Uterus (tissue), 2 donors: ENCODE measurements around the gene SLC34A3.

ENCODE experiments used
- CTCF ChIP-seq, 4 experiments: fragments of 200-600 bp in 2 of 4; fragments of 450-650 bp in 2 of 4; sonication (generic) in 2 of 4; IDR thresholded peaks; one replicate each; pipeline ENCODE4 v1.5.1; 2016 to 2019; ENCODE audit warnings: antibody characterized with exemption in 4 of 4, mild to moderate bottlenecking in 2 of 4, moderate library complexity in 1 of 4
- POLR2A ChIP-seq, 2 donors: fragments of 450-650 bp; IDR thresholded peaks; one replicate each; pipeline ENCODE4 v1.6.1; 2016; ENCODE audit warnings: antibody characterized with exemption in 2 of 2, mild to moderate bottlenecking in 1 of 2, moderate library complexity in 1 of 2

GRCh38 chr9:137222190-137223077 lies 8.3 kb upstream of the SLC34A3 start, which contains the start of gene RNF208:
- TF ChIP-seq CTCF (IDR thresholded peaks at IDR 0.05) (no peak), POLR2A (IDR thresholded peaks at IDR 0.05) (no peak)
